ENCODE results near the gene SP3. TPM values are rescaled to one million over a fixed set of nuclear protein-coding genes. Genes with fewer than 3 reads are reported as not detected.

SP3 gene
- total RNA-seq, 2 experiments from 2014 or later: 115 to 150 TPM

- Histone ChIP-seq H3K4me1 (ENCODE audit: insufficient read depth, low read length, poor library complexity, severe bottlenecking) (peaks cover 32% of the 10 kb centered on the region), H3K9me2 (ENCODE audit: insufficient read depth, low read length) (no peaks in the 10 kb centered on the region), H4K20me1 (ENCODE audit: insufficient read depth, low read length) (peaks cover 12% of the 10 kb centered on the region), H3K79me2 (ENCODE audit: insufficient read depth, low read depth, low read length) (peaks cover 46% of the 10 kb centered on the region), H3K36me3 (ENCODE audit: insufficient read depth, low read length) (peaks cover 40% of the 10 kb centered on the region), H3K4me2 (ENCODE audit: low read length) (peak overlapping the region; percentile 71), H2AFZ (ENCODE audit: low read length) (no peak overlapping the region), H3K4me3 (ENCODE audit: low read depth, low read length, poor library complexity, severe bottlenecking) (peak overlapping the region; percentile 100), H3K9me3 (ENCODE audit: low read length) (peaks cover 15% of the 10 kb centered on the region), H3K27ac (ENCODE audit: low read depth, low read length, poor library complexity, severe bottlenecking) (peak overlapping the region; percentile 97)
- ChIA-PET CTCF (ENCODE audit: unreplicated experiment) (no interaction called here), POLR2A (interaction anchor here (0.6 to 1.3 kb wide), 7 partner anchors 8 to 90 kb away, joined by 3 to 16 read pairs (median 4); no protein-coding TSS in a partner anchor)
- no TSS peak for BruUV-seq (replicated peaks)
- DNase-seq (ENCODE audit: low spot score): peak; percentile 77
- intact Hi-C loops (cut with micrococcal nuclease; ENCODE audit: unreplicated experiment): loop anchor here (1.0 to 10.0 kb wide), 8 partner anchors 25 to 633 kb away; partner anchors contain the start of genes CDCA7, OLA1 and WIPF1
- no peak for TF ChIP-seq CTCF (conservative IDR thresholded peaks at IDR 0.05; ENCODE audit: low read length)
- TF ChIP-seq EZH2phosphoT487 (IDR thresholded peaks at IDR 0.05; ENCODE audit: borderline replicate concordance, low read depth, low read length): no peak
Observed at GRCh38 chr2:173964565-173965371, 405 bp downstream of the SP3 start.

DNA sequence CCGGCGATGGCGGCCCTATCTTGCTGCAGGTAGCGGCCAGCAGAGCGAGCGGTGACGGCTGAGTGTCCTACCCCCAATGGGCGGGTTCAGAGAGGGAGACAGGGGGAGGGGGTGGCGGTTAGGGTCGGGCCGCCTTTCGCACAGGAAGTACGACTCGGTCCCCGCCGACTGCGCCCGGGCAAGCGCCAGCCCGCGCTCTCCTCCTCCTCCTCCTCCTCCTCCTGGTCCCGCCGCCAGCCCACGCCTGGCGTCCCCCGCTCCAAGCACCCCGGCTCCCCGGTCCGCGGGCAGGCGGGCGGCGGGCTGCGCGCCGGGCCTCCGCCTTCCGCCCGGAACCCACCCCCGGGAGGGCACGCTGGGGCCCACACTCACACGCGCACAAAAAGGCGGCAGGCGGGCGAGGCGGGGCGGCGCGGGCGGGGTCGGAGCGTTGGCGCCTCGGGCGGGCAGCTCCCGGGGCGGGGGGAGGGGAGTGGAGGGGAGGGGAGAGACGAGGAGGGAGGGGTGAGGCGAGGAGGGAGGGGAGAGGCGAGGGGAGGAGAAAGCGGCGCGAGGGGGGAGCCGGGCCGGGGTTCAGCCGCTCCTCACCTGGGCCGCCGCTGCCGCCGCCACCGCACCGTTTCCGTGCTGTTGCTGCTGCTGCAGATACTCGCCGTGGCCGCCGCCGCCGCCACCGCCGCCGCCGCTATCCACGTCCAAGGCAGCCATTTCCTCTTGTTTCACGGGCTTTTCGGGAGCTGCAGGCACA, 1.2 kb downstream of the SP3 start:
- ChIA-PET CTCF (ENCODE audit: unreplicated experiment) (no interaction called here), POLR2A (interaction anchor here (0.5 to 2.4 kb wide), 6 partner anchors 19 to 614 kb away, joined by 3 to 7 read pairs (median 3); no protein-coding TSS in a partner anchor)
- H3K4me2 ChIP-seq (ENCODE audit: low read length): peak overlapping the region; percentile 47; the same call in 1 of the 2 replicates

More for the DNA sequence above, 1.2 kb downstream of the SP3 start:
- DNase-seq (ENCODE audit: low spot score): peak; percentile 92
- Histone ChIP-seq H2AFZ (ENCODE audit: low read length) (no peak overlapping the region), H3K4me3 (ENCODE audit: low read depth, low read length, poor library complexity, severe bottlenecking) (peak overlapping the region; percentile 100), H3K4me1 (ENCODE audit: insufficient read depth, low read length, poor library complexity, severe bottlenecking) (peaks cover 40% of the 10 kb centered on the region), H3K79me2 (ENCODE audit: insufficient read depth, low read depth, low read length) (peaks cover 54% of the 10 kb centered on the region), H3K36me3 (ENCODE audit: insufficient read depth, low read length) (peaks cover 48% of the 10 kb centered on the region), H3K9me2 (ENCODE audit: insufficient read depth, low read length) (no peaks in the 10 kb centered on the region), H3K9me3 (ENCODE audit: low read length) (peaks cover 15% of the 10 kb centered on the region), H4K20me1 (ENCODE audit: insufficient read depth, low read length) (peaks cover 14% of the 10 kb centered on the region), H3K27ac (ENCODE audit: low read depth, low read length, poor library complexity, severe bottlenecking) (peak overlapping the region; percentile 97)
- BruUV-seq (replicated peaks): no TSS peak
- intact Hi-C loops (cut with micrococcal nuclease; ENCODE audit: unreplicated experiment): loop anchor here (2.0 to 10.0 kb wide), 6 partner anchors 65 to 633 kb away; partner anchors contain the start of genes CDCA7, OLA1 and WIPF1
- TF ChIP-seq EZH2phosphoT487 (IDR thresholded peaks at IDR 0.05; ENCODE audit: borderline replicate concordance, low read depth, low read length): no peak
- no peak for TF ChIP-seq CTCF (conservative IDR thresholded peaks at IDR 0.05; ENCODE audit: low read length)
